RWPE1 (cell line): ENCODE results near the gene AJAP1.

Source experiments
- CTCF ChIA-PET: fragments of 350-600 bp; sonication (Branson Sonifier 250); formaldehyde crosslinking; extraction: SDS; loops from one replicate; lab custom pipeline; 2021; lab: Yijun Ruan, JAX
- POLR2A ChIA-PET: fragments of 400-600 bp; formaldehyde crosslinking; extraction: SDS; loops from one replicate; lab custom pipeline; 2020; ENCODE audit warnings: antibody characterized with exemption; ENCODE audit not compliant: low non-redundant PET; lab: Yijun Ruan, JAX
- DNase-seq: peaks from one replicate; pipeline ENCODE4 v3.0.0; 2012; ENCODE audit warnings: low spot score
- H3K27ac ChIP-seq: fragments of 450-650 bp; 2 replicates; pipeline ENCODE4 v1.5.1; 2017
- CTCF ChIP-seq: fragments of 450-650 bp; conservative IDR thresholded peaks from 2 replicates; pipeline ENCODE4 v1.5.1; 2017; ENCODE audit warnings: low read depth, mild to moderate bottlenecking

AJAP1 gene

GRCh38 chr1:4693331-4693730 lies 38.9 kb downstream of the AJAP1 start:
- no peak for TF ChIP-seq CTCF
- H3K27ac ChIP-seq, result no peak overlapping the region
- ChIA-PET POLR2A (no interaction called here), CTCF (no interaction called here)
- DNase-seq, result no peak

- TF ChIP-seq CTCF, result no peak
- CTCF ChIA-PET, result no interaction called here
- no peak overlapping the region for H3K27ac ChIP-seq
- POLR2A ChIA-PET, result no interaction called here
- DNase-seq, result no peak
These were observed 39.5 kb downstream of the AJAP1 start for GRCh38 chr1:4693891-4694290.

DNA sequence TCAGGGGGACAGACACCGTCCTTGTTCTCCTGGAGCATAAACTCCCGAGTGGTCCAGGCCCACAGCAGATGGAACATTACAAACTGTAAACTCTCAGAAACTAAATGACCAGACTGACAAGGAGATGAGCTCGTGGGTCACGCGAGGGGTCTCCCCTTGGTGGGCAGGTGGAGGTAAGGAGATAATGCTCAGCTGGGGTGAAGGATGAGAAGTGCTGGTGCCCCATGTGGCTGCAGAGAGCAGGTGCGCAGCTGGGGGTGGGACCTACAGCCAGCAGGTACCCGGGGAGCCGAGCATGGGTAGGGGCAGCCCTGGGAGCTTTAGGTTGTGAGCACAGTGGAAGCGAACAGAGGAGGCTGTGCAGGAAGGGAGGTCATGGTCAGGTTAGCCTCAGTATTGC lies 40.1 kb downstream of the AJAP1 start:
- DNase-seq, result no peak
- no peak overlapping the region for H3K27ac ChIP-seq
- POLR2A ChIA-PET, result no interaction called here
- CTCF ChIA-PET, result interaction anchor here (0.5 to 1.0 kb wide), 3 partner anchors 84 to 730 kb away, joined by 3 read pairs; no protein-coding TSS in a partner anchor
- TF ChIP-seq CTCF, result no peak

DNA sequence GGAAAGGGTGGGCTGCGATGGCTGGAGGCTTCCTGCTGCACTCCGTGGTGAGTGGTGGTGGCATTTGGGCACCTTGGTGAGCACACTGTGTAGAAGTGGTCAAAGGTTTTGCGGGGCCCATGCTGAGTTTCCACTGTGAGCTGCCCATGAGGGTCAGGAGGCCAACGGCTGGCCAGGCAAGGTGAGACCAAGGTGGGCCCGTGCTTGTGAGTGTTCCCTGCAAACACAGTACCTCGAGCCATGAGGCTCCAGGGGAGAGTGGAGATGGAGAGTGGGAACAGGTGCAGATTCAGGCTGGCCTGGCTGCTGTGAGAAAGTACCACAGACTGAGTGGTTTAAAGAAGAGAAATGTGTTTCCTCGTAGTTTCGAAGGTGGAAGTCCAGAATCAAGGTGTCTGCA lies 40.8 kb downstream of the AJAP1 start:
- POLR2A ChIA-PET, result no interaction called here
- TF ChIP-seq CTCF, result no peak
- CTCF ChIA-PET, result interaction anchor here (0.7 to 1.0 kb wide), 2 partner anchors 83 to 232 kb away, joined by 3 read pairs; no protein-coding TSS in a partner anchor
- no peak for DNase-seq
- H3K27ac ChIP-seq, result no peak overlapping the region

DNA sequence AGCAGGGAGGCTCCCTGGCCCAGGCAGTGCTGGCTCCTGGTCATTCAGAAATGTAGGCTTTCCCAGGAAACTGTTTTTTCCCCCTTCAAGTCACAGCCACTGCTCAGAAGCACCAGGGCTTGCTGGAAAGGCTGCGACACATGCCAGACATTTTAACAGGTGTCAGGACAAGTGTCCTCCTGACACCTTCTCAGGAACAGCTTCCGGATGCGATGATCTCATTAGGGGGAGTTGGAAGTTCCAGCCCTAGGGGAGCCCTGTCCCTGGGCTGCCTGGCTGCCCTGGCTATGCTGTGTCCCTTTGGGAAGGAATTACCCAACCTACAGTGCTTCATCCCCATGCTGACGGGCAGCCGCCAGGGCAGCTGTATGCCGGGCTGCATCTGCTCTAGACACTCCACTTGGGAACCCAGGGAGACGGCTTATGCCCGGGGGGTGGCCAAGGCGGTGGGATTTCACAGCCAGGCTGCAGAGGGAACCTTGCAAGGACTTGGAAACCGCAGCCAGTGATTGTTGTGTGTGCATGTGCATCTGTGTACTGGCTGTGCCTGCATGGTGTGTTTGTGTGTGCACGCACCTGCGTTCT lies 41.8 kb downstream of the AJAP1 start:
- no peak for TF ChIP-seq CTCF
- DNase-seq, result no peak
- CTCF ChIA-PET, result no interaction called here
- POLR2A ChIA-PET, result no interaction called here
- H3K27ac ChIP-seq, result no peak overlapping the region

DNA sequence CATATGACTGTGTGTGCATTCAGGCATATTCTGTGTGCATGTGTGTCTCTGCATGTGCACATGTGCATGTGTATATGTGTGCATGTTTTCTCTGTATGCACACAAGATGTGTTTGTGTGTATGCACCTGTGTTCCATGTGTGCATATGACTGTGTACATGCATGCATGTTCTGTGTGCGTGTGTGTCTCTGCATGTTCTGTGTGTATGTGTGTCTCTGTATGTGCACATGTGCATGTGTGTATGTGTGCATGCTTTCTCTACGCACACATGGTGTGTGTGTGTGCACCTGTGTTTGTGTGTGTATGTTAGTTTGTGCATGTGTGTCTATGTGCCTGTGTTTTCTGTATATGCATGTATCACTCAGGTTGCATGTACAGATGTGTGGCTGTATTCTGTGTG lies 42.3 kb downstream of the AJAP1 start:
- TF ChIP-seq CTCF, result no peak
- CTCF ChIA-PET, result no interaction called here
- no peak for DNase-seq
- no peak overlapping the region for H3K27ac ChIP-seq
- POLR2A ChIA-PET, result no interaction called here
